Measurements from ENCODE around the gene SLF2. TPM values are rescaled to one million over a fixed set of nuclear protein-coding genes. Genes with fewer than 3 reads are reported as not detected.

SLF2 gene
- total and polyA plus RNA-seq, 2 of the 8 experiments (the other 6 are each of a cell fraction or from before 2014, with no cell fraction given) = 5.5 to 20.9 TPM

GRCh38 chr10:100883312-100883821, 29.4 kb upstream of the SLF2 start:
- Histone ChIP-seq H3K4me1 (replicated peaks in 1 of 4; ENCODE audit: control insufficient read depth in 3 of 4, insufficient read depth in 4 of 4, low read length in 3 of 4) (no peaks in the 10 kb centered on the region), H2AFZ (ENCODE audit: low read length) (no peak overlapping the region), H4K20me1 (replicated peaks in 1 of 2; ENCODE audit: control insufficient read depth in 1 of 2, insufficient read depth in 2 of 2, low read length in 2 of 2) (no peaks in the 10 kb centered on the region), H3K14ac (ENCODE audit: insufficient read length) (no peak overlapping the region), H3K18ac (ENCODE audit: extremely low read depth, low read length) (no peak overlapping the region), H3K9ac (replicated peaks in 1 of 4; ENCODE audit: extremely low read depth in 1 of 4, low read depth in 3 of 4, low read length in 3 of 4) (no peak overlapping the region), H3K27me3 (replicated peaks in 1 of 4; ENCODE audit: control insufficient read depth in 3 of 4, extremely low read depth in 1 of 4, insufficient read depth in 3 of 4, low read length in 3 of 4) (peaks cover 0 to 4% (median 2%) of the 10 kb centered on the region in 4 experiments; a peak in 3 of 7 replicates), H3K4me3 (ENCODE audit: extremely low read depth in 1 of 4, insufficient read depth in 2 of 4, low read depth in 3 of 4, low read length in 4 of 4) (no peak overlapping the region), H3K23me2 (ENCODE audit: low read depth, low read length) (no peaks in the 10 kb centered on the region), H2BK12ac (ENCODE audit: low read depth, low read length) (no peak overlapping the region), H2AK5ac (ENCODE audit: low read depth, low read length) (no peak overlapping the region), H3K9me3 (ENCODE audit: insufficient read depth in 2 of 2, low read depth in 1 of 2, low read length in 1 of 2) (no peaks in the 10 kb centered on the region), H3K4me2 (ENCODE audit: insufficient read depth in 1 of 2, low read depth in 2 of 2, low read length in 2 of 2) (no peak overlapping the region), H2BK15ac (ENCODE audit: low read length) (no peak overlapping the region), H3K23ac (ENCODE audit: insufficient read length) (no peak overlapping the region), H3K4ac (replicated peaks; ENCODE audit: insufficient read length, low read depth, low read length) (no peak overlapping the region), H4K8ac (ENCODE audit: extremely low read depth, insufficient read depth, low read length) (no peak overlapping the region), H3K56ac (replicated peaks; ENCODE audit: insufficient read length, low read depth, low read length) (no peak overlapping the region), H2BK5ac (ENCODE audit: low read depth, low read length) (no peak overlapping the region), H4K91ac (replicated peaks; ENCODE audit: insufficient read length, low read length) (no peak overlapping the region), H3K79me2 (ENCODE audit: control insufficient read depth in 1 of 2, insufficient read depth in 2 of 2, low read length in 2 of 2) (no peaks in the 10 kb centered on the region), H2BK20ac (ENCODE audit: low read length) (no peak overlapping the region), H4K5ac (ENCODE audit: insufficient read length, low read depth, low read length) (no peak overlapping the region), H2BK120ac (replicated peaks; ENCODE audit: low read depth, low read length) (no peak overlapping the region), H3K27ac (ENCODE audit: low read depth, low read length) (no peak overlapping the region), H3K36me3 (ENCODE audit: control insufficient read depth in 2 of 4, insufficient read depth in 4 of 4, low read length in 3 of 4) (no peaks in the 10 kb centered on the region), H3K79me1 (ENCODE audit: low read depth, low read length) (no peaks in the 10 kb centered on the region)
- FAIRE-seq = no peak
- ChIA-PET CTCF (ENCODE audit: partially characterized antibody) (interaction anchor here (0.6 to 8.4 kb wide), 6 partner anchors 9 to 314 kb away, joined by 3 to 47 read pairs (median 7); no protein-coding TSS in a partner anchor), POLR2A (ENCODE audit: partially characterized antibody) (interaction anchor here (0.9 to 1.2 kb wide), 2 partner anchors 12 to 320 kb away, joined by 3 read pairs; no protein-coding TSS in a partner anchor)
- 91% methylated on average over 14 of the region's 14 CpGs; no CpG with 5 or more reads in 1 of the 2 experiments for WGBS, 2 experiments (ENCODE audit: extremely low coverage in 1 of 2, insufficient coverage in 1 of 2, insufficient read length in 1 of 2, insufficient replicate concordance in 2 of 2, low coverage in 1 of 2, low lambda C conversion rate in 2 of 2, missing lambda C conversion rate in 1 of 2)
- TF ChIP-seq SAP30 (IDR thresholded peaks at IDR 0.05; ENCODE audit: insufficient read depth, insufficient replicate concordance, low read length) (no peak), MAFK (IDR thresholded peaks at IDR 0.05; ENCODE audit: low read depth, low read length) (no peak), EGR1 (IDR thresholded peaks at IDR 0.05; ENCODE audit: borderline replicate concordance, low read depth, low read length) (no peak), RAD21 (IDR thresholded peaks at IDR 0.05 in 1 of 2, conservative IDR thresholded peaks at IDR 0.05 in 1 of 2; ENCODE audit: low read depth in 2 of 2, low read length in 2 of 2) (no peak), CEBPB (IDR thresholded peaks at IDR 0.05; ENCODE audit: low read depth, low read length) (no peak), SIRT6 (IDR thresholded peaks at IDR 0.05; ENCODE audit: low read length) (no peak), RBBP5 (IDR thresholded peaks at IDR 0.05; ENCODE audit: borderline replicate concordance, low read depth, low read length) (no peak), YY1 (IDR thresholded peaks at IDR 0.05; ENCODE audit: low read depth, low read length) (no peak), POLR2AphosphoS5 (IDR thresholded peaks at IDR 0.05; ENCODE audit: low read depth, low read length) (no peak), E2F6 (IDR thresholded peaks at IDR 0.05) (no peak), CBX8 (IDR thresholded peaks at IDR 0.05; ENCODE audit: borderline replicate concordance, low read depth, low read length) (no peak), ZNF274 (IDR thresholded peaks at IDR 0.05; ENCODE audit: borderline replicate concordance, extremely low read depth, low read length) (no peak)
- DNase-seq (ENCODE audit: low read depth in 1 of 2, low spot score in 2 of 2) = no peak
